A673 (cell line): ENCODE measurements around the gene OR9G1. TPM values are rescaled to one million over a fixed set of nuclear protein-coding genes. Genes with fewer than 3 reads are reported as not detected.

Experiments
- Bru-seq: library from RNA; stranded (reverse); fragments of 400-500 nt; gene quantifications from one replicate; lab custom pipeline; 2021; lab: Mats Ljungman, UMichigan
- BruChase-seq, 2 experiments: library from RNA; stranded (reverse); fragments of 400-500 nt; gene quantifications; one replicate each; lab custom pipeline; 2021; lab: Mats Ljungman, UMichigan
- BruUV-seq: library from RNA; stranded (reverse); fragments of 400-500 nt; replicated peaks from 2 replicates; lab custom pipeline; 2021; lab: Mats Ljungman, UMichigan
- CTCF ChIA-PET: fragments of 300-600 bp; sonication (Branson Sonifier 250); formaldehyde crosslinking; loops from one replicate; lab custom pipeline; 2022; ENCODE audit warnings: antibody characterized with exemption; lab: Charles Lee
- POLR2A ChIA-PET: fragments of 300-600 bp; sonication (Branson Sonifier 250); formaldehyde crosslinking; loops from one replicate; lab custom pipeline; 2022; ENCODE audit warnings: antibody characterized with exemption; ENCODE audit not compliant: low non-redundant PET; lab: Charles Lee
- DNase-seq: peaks from one replicate; pipeline ENCODE4 v3.0.0-alpha.2; 2015; ENCODE audit warnings: low spot score
- H3K27ac ChIP-seq: fragments of 200-600 bp; sonication (generic); 2 replicates; pipeline ENCODE4 v1.5.1; 2016; ENCODE audit warnings: mixed run types, low read depth, mild to moderate bottlenecking, mixed read lengths, antibody characterized with exemption, low read length; ENCODE audit not compliant: poor library complexity, severe bottlenecking
- H3K27me3 ChIP-seq: fragments of 200-600 bp; sonication (generic); replicated peaks from 2 replicates; pipeline ENCODE4 v1.6.1; 2017; ENCODE audit warnings: mixed run types, low read depth, mild to moderate bottlenecking, mixed read lengths, antibody characterized with exemption, low read length; ENCODE audit not compliant: insufficient read depth, poor library complexity
- H3K36me3 ChIP-seq: fragments of 200-600 bp; sonication (generic); 2 replicates; pipeline ENCODE4 v1.6.1; 2016; ENCODE audit warnings: mixed run types, mild to moderate bottlenecking, mixed read lengths, antibody characterized with exemption, low read length; ENCODE audit not compliant: insufficient read depth, poor library complexity, severe bottlenecking
- H3K4me1 ChIP-seq: fragments of 200-600 bp; sonication (generic); 2 replicates; pipeline ENCODE4 v1.6.1; 2017; ENCODE audit warnings: mixed run types, mild to moderate bottlenecking, mixed read lengths, antibody characterized with exemption, low read length; ENCODE audit not compliant: insufficient read depth, poor library complexity, severe bottlenecking
- H3K4me3 ChIP-seq: fragments of 200-600 bp; sonication (generic); 2 replicates; pipeline ENCODE4 v1.5.1; 2016; ENCODE audit warnings: low read depth, mixed run types, mild to moderate bottlenecking, mixed read lengths, low read length; ENCODE audit not compliant: poor library complexity, severe bottlenecking
- H3K9me3 ChIP-seq: fragments of 200-600 bp; sonication (generic); 2 replicates; pipeline ENCODE4 v1.6.1; 2016; ENCODE audit warnings: mixed run types, low read depth, mild to moderate bottlenecking, mixed read lengths, antibody characterized with exemption, low read length; ENCODE audit not compliant: poor library complexity, severe bottlenecking
- EZH2 ChIP-seq: fragments of 200-600 bp; sonication (generic); IDR thresholded peaks from 2 replicates; pipeline ENCODE4 v1.6.1; 2017; ENCODE audit warnings: borderline replicate concordance, low read depth, mild to moderate bottlenecking, mixed read lengths, antibody characterized with exemption, low read length; ENCODE audit not compliant: poor library complexity, severe bottlenecking
- intact Hi-C: fragments of 100-400 bp; cut with micrococcal nuclease; formaldehyde crosslinking; loops from one replicate; pipeline ENCODE4 v1.10.0; 2022; ENCODE audit not compliant: unreplicated experiment
- long read RNA-seq: library from polyadenylated mRNA; stranded (forward); transcript quantifications from one replicate; pipeline ENCODE4 v2.0.0, GENCODE V29; 2022
- total RNA-seq: library from RNA; stranded (reverse); gene quantifications from 2 replicates; pipeline ENCODE4 v1.2.3, GENCODE V29; 2021
- TF ChIP-seq, protein P1 (sequence below): fragments of 300-800, 200-600 bp; sonication (generic); conservative IDR thresholded peaks from 2 replicates; pipeline ENCODE4 v1.5.1; 2017; ENCODE audit warnings: low read depth, mild to moderate bottlenecking, antibody characterized with exemption, low read length, moderate library complexity, mixed read lengths

The OR9G1 gene, protein sequence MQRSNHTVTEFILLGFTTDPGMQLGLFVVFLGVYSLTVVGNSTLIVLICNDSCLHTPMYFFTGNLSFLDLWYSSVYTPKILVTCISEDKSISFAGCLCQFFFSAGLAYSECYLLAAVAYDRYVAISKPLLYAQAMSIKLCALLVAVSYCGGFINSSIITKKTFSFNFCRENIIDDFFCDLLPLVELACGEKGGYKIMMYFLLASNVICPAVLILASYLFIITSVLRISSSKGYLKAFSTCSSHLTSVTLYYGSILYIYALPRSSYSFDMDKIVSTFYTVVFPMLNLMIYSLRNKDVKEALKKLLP
- total RNA-seq, result not detected in 2 replicates
- not detected for Bru-seq, nascent RNA
- not detected for BruChase-seq, experiment 1, labeled RNA remaining after a 2-hour chase
- not detected for BruChase-seq, experiment 2, labeled RNA remaining after a 6-hour chase
- long read RNA-seq, result 0 reads

DNA sequence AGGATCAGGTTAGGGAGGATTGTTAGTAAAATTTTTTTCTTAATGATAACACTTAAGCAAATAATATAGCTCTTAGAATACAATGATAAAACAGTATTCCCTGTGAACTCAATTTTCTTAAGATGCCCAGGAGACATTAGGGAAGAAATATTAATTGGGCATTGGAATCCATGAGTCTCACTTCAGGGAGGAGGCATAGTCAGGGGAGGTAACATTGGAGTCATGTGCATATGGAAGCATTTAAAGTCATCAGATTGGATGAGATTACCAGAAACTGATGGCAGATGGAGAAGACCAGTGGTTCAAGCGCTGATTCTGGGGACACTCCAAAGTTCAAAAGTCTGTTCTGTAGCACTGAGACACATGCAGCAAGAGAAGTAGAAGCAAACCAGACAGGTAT, at the start of gene OR9G1:
TSS of gene OR9G1 (plus strand) at position 301 of the 400 bp plus-strand sequence. CDS start 1,293 bp downstream, outside the sequence.
- no peak for TF ChIP-seq EZH2
- TF ChIP-seq, protein P1, sequence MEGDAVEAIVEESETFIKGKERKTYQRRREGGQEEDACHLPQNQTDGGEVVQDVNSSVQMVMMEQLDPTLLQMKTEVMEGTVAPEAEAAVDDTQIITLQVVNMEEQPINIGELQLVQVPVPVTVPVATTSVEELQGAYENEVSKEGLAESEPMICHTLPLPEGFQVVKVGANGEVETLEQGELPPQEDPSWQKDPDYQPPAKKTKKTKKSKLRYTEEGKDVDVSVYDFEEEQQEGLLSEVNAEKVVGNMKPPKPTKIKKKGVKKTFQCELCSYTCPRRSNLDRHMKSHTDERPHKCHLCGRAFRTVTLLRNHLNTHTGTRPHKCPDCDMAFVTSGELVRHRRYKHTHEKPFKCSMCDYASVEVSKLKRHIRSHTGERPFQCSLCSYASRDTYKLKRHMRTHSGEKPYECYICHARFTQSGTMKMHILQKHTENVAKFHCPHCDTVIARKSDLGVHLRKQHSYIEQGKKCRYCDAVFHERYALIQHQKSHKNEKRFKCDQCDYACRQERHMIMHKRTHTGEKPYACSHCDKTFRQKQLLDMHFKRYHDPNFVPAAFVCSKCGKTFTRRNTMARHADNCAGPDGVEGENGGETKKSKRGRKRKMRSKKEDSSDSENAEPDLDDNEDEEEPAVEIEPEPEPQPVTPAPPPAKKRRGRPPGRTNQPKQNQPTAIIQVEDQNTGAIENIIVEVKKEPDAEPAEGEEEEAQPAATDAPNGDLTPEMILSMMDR, result no peak
- no TSS peak for BruUV-seq
- no peaks in the 10 kb centered on the region for H3K36me3 ChIP-seq
- ChIA-PET CTCF (no interaction called here), POLR2A (no interaction called here)
- no peaks in the 10 kb centered on the region for H3K4me1 ChIP-seq
- H3K27me3 ChIP-seq, result no peaks in the 10 kb centered on the region
- no peak within 1 kb of the TSS for H3K27ac ChIP-seq
- H3K9me3 ChIP-seq, result no peaks in the 10 kb centered on the region
- no peak for DNase-seq
- H3K4me3 ChIP-seq, result no peak within 1 kb of the TSS
- intact Hi-C loops, result loop anchor here (5.0 kb wide), 1 partner anchor 39 kb away; no protein-coding TSS in a partner anchor

DNA sequence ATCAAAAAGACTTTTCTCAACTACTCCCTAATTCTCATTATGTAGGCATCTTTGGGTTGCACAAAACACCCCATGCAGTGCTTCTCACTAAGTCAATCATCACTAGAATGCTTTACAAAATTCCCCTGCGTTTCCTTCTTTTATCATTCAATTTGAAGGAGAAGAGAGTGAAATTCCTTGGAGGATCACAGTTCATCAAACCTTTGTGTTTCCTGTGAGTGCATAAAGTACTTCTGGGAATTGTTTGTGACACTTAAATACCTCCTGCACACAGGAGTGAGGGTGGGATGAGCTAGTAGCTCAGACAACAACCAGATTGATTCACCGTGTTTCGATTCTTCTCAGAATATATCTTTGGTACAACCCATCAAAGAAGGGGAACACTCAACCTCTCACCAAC, 39.1 kb upstream of the OR9G1 start:
- POLR2A ChIA-PET, result no interaction called here
- no peaks in the 10 kb centered on the region for H3K27me3 ChIP-seq
- no TSS peak for BruUV-seq
- CTCF ChIA-PET, result no interaction called here
- TF ChIP-seq EZH2, result no peak
- TF ChIP-seq, protein P1, result no peak
- no peaks in the 10 kb centered on the region for H3K4me1 ChIP-seq
- H3K9me3 ChIP-seq, result no peaks in the 10 kb centered on the region
- intact Hi-C loops, result loop anchor here (10.0 kb wide), 2 partner anchors 85 to 125 kb away; partner anchors contain the start of gene OR9G4
- DNase-seq, result no peak
- no peaks in the 10 kb centered on the region for H3K36me3 ChIP-seq
- H3K4me3 ChIP-seq, result no peak overlapping the region
- no peak overlapping the region for H3K27ac ChIP-seq

DNA sequence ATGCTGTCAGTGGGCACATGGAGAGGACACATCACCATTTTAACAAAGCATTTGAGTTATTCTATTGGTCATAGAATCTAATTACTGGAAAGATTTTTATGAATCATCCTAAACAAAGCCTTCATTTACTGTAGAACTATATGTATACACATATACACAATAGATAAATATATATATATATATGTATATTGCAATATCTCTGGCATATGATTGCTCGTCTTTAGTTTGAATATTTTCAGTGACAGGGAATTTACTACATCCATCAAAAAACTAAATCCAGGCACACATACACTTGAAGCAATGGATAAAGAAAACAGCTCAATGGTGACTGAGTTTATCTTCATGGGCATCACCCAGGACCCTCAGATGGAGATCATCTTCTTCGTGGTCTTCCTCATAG, 35.5 kb upstream of the OR9G1 start, which contains the start of gene OR5AR1:
TSS of gene OR5AR1 (plus strand) at position 301 of the 400 bp plus-strand sequence. CDS start at position 301, 0 bp downstream.
- intact Hi-C loops, result loop anchor here (10.0 kb wide), 2 partner anchors 81 to 121 kb away; partner anchors contain the start of gene OR9G4
- TF ChIP-seq, protein P1, result no peak
- no peak for TF ChIP-seq EZH2
- ChIA-PET POLR2A (no interaction called here), CTCF (no interaction called here)
- Histone ChIP-seq H3K36me3 (no peaks in the 10 kb centered on the region), H3K27ac (no peak within 1 kb of the TSS), H3K4me3 (no peak within 1 kb of the TSS), H3K9me3 (no peaks in the 10 kb centered on the region), H3K27me3 (no peaks in the 10 kb centered on the region), H3K4me1 (no peaks in the 10 kb centered on the region)
- DNase-seq, result no peak
- no TSS peak for BruUV-seq
